Measurements from ENCODE around the gene ETV3L.
"Not testable (repeated sequence)": the region's sequence is repeated elsewhere in the genome, so short reads cannot be mapped to it uniquely, and the experiment has no call there.

Gene ETV3L

GRCh38 chr1:157105988-157106812 lies 6.6 kb upstream of the ETV3L start:
- H3K4me3 ChIP-seq (ENCODE audit: low read depth, low read length) = no peak overlapping the region

GRCh38 chr1:157105298-157105987 lies 5.8 kb upstream of the ETV3L start:
- H3K4me3 ChIP-seq (ENCODE audit: low read depth, low read length) = no peak overlapping the region

GRCh38 chr1:157104598-157105293 lies 5.1 kb upstream of the ETV3L start:
- H3K4me3 ChIP-seq (ENCODE audit: low read depth, low read length) = no peak overlapping the region

- no peak overlapping the region for H3K4me3 ChIP-seq (ENCODE audit: low read depth, low read length)
Measured at GRCh38 chr1:157103268-157103667, 3.7 kb upstream of the ETV3L start.

- H3K4me3 ChIP-seq (ENCODE audit: low read depth, low read length) = no peak overlapping the region
Measured at GRCh38 chr1:157101149-157101548, 1.5 kb upstream of the ETV3L start.

GRCh38 chr1:157098987-157099632 lies 498 bp downstream of the ETV3L start:
- not testable (repeated sequence) for H3K4me3 ChIP-seq (ENCODE audit: low read depth, low read length)

- H3K4me3 ChIP-seq (ENCODE audit: low read depth, low read length) = no peak overlapping the region
Measured at GRCh38 chr1:157098519-157098918, 1.1 kb downstream of the ETV3L start.

- no peak overlapping the region for H3K4me3 ChIP-seq (ENCODE audit: low read depth, low read length)
Measured at GRCh38 chr1:157097692-157098091, 1.9 kb downstream of the ETV3L start.

GRCh38 chr1:157096881-157097280 lies 2.7 kb downstream of the ETV3L start:
- H3K4me3 ChIP-seq (ENCODE audit: low read depth, low read length) = no peak overlapping the region

GRCh38 chr1:157095551-157095950 lies 4.1 kb downstream of the ETV3L start:
- no peak overlapping the region for H3K4me3 ChIP-seq (ENCODE audit: low read depth, low read length)

- no peak overlapping the region for H3K4me3 ChIP-seq (ENCODE audit: low read depth, low read length)
Measured at GRCh38 chr1:157095091-157095490, 4.5 kb downstream of the ETV3L start.

GRCh38 chr1:157092831-157093230 lies 6.8 kb downstream of the ETV3L start:
- H3K4me3 ChIP-seq (ENCODE audit: low read depth, low read length) = no peak overlapping the region

GRCh38 chr1:157091668-157092273 lies 7.8 kb downstream of the ETV3L start:
- H3K4me3 ChIP-seq (ENCODE audit: low read depth, low read length) = no peak overlapping the region

- H3K4me3 ChIP-seq (ENCODE audit: low read depth, low read length) = no peak overlapping the region
Measured at GRCh38 chr1:157091186-157091585, 8.4 kb downstream of the ETV3L start.

- H3K4me3 ChIP-seq (ENCODE audit: low read depth, low read length) = no peak overlapping the region
Measured at GRCh38 chr1:157090771-157091170, 8.8 kb downstream of the ETV3L start.

- no peak overlapping the region for H3K4me3 ChIP-seq (ENCODE audit: low read depth, low read length)
Measured at GRCh38 chr1:157090196-157090647, 9.4 kb downstream of the ETV3L start.

GRCh38 chr1:157089789-157090188 lies 9.8 kb downstream of the ETV3L start:
- H3K4me3 ChIP-seq (ENCODE audit: low read depth, low read length) = no peak overlapping the region

GRCh38 chr1:157088607-157089006 lies 11.0 kb downstream of the ETV3L start:
- no peak overlapping the region for H3K4me3 ChIP-seq (ENCODE audit: low read depth, low read length)

- no peak overlapping the region for H3K4me3 ChIP-seq (ENCODE audit: low read depth, low read length)
Measured at GRCh38 chr1:157087030-157087429, 12.6 kb downstream of the ETV3L start.

GRCh38 chr1:157086299-157086698 lies 13.3 kb downstream of the ETV3L start:
- H3K4me3 ChIP-seq (ENCODE audit: low read depth, low read length) = no peak overlapping the region

GRCh38 chr1:157085421-157085820 lies 14.2 kb downstream of the ETV3L start:
- no peak overlapping the region for H3K4me3 ChIP-seq (ENCODE audit: low read depth, low read length)
